ENCODE results near the gene MYDGF.

The MYDGF gene

GRCh38 chr19:4664642-4665041 is 5.5 kb downstream of the MYDGF start (continued):
- TF ChIP-seq BCL11B (tag by site-specific recombination; IDR thresholded peaks at IDR 0.05; ENCODE audit: low read depth) (no peak), ZNF248 (tag by site-specific recombination; IDR thresholded peaks at IDR 0.05) (no peak), ZBTB21 (tag by site-specific recombination; IDR thresholded peaks at IDR 0.05) (no peak), ZNF350 (tag by site-specific recombination; IDR thresholded peaks at IDR 0.05) (no peak), ZNF354C (tag by site-specific recombination; IDR thresholded peaks at IDR 0.05; ENCODE audit: borderline replicate concordance, low read depth) (no peak), ZNF692 (tag by site-specific recombination; IDR thresholded peaks at IDR 0.05) (no peak)

GRCh38 chr19:4662812-4663211 is 7.3 kb downstream of the MYDGF start:
- H3K27ac ChIP-seq (ENCODE audit: extremely low read depth, low read depth, low read length): no peak overlapping the region
- peaks cover 9 to 79% of the 10 kb centered on the region in 2 experiments; a peak in 2 of 3 replicates for H3K36me3 ChIP-seq (ENCODE audit: control insufficient read depth in 2 of 2, insufficient read depth in 1 of 2, low read length in 2 of 2)
- H3K9me3 ChIP-seq (ENCODE audit: control insufficient read depth, insufficient read depth, low read depth, low read length): no peaks in the 10 kb centered on the region
- H3K4me1 ChIP-seq (ENCODE audit: control insufficient read depth, insufficient read depth, low read length): no peaks in the 10 kb centered on the region
- TF ChIP-seq ZNF768 (tag by site-specific recombination; IDR thresholded peaks at IDR 0.05) (no peak), WT1 (tag by site-specific recombination; IDR thresholded peaks at IDR 0.05) (no peak), ZFHX2 (tag by site-specific recombination; conservative IDR thresholded peaks at IDR 0.05) (peak; percentile 70), HOXC10 (CRISPR knock-in tag; IDR thresholded peaks at IDR 0.05) (no peak), ZNF560 (tag by site-specific recombination; IDR thresholded peaks at IDR 0.05; ENCODE audit: borderline replicate concordance) (no peak), ZNF114 (tag by site-specific recombination; IDR thresholded peaks at IDR 0.05) (no peak), EGR2 (tag by site-specific recombination; IDR thresholded peaks at IDR 0.05; ENCODE audit: low read depth) (peak; percentile 86), KLF8 (tag by site-specific recombination; IDR thresholded peaks at IDR 0.05) (no peak), ZNF24 (tag by site-specific recombination; IDR thresholded peaks at IDR 0.05) (no peak), ZFP69B (tag by site-specific recombination; IDR thresholded peaks at IDR 0.05) (no peak), TSHZ1 (tag by site-specific recombination; IDR thresholded peaks at IDR 0.05; ENCODE audit: borderline replicate concordance) (no peak), ZNF112 (tag by site-specific recombination; IDR thresholded peaks at IDR 0.05) (no peak), ZSCAN18 (tag by site-specific recombination; IDR thresholded peaks at IDR 0.05) (no peak)
- ChIA-PET CTCF (interaction anchor here (1.1 kb wide), 1 partner anchor 26 kb away, joined by 3 read pairs; no protein-coding TSS in a partner anchor), POLR2A (no interaction called here)
- no peak overlapping the region for H3K4me3 ChIP-seq (ENCODE audit: low read depth, low read length)
